K562 (cell line): ENCODE results near the gene FN3KRP. TPM values are rescaled to one million over a fixed set of nuclear protein-coding genes. Genes with fewer than 3 reads are reported as not detected.
A peak's percentile ranks its signal among the peaks of the same experiment; 100 is the strongest.

Experiments used
- BRCA1 ChIP-seq, 2 experiments: fragments of 450-650 bp in 1 of 2; sonication (generic) in 1 of 2; formaldehyde crosslinking in 1 of 2; IDR thresholded peaks; 2 replicates each; pipeline versions ENCODE4 v1.5.0 to v1.6.1; 2017 to 2020; ENCODE audit warnings: mild to moderate bottlenecking in 1 of 2, missing genetic modification reagents in 1 of 2
- DNMT1 ChIP-seq: fragments of 450-650 bp; IDR thresholded peaks from 2 replicates; pipeline ENCODE4 v1.6.1; 2016; ENCODE audit warnings: antibody characterized with exemption, mild to moderate bottlenecking
- DPF2 ChIP-seq: fragments of 450-650 bp; IDR thresholded peaks from 2 replicates; pipeline ENCODE4 v1.6.1; 2016
- HMG20B ChIP-seq: fragments of 250-450 bp; sonication (Bioruptor Pico); IDR thresholded peaks from 2 replicates; pipeline ENCODE4 v1.5.0; 2021; ENCODE audit warnings: mild to moderate bottlenecking
- NCOA2 ChIP-seq, 2 experiments: fragments of 450-650 bp; IDR thresholded peaks; 2 replicates each; pipeline ENCODE4 v1.6.1; 2018; ENCODE audit warnings: mild to moderate bottlenecking in 2 of 2, moderate library complexity in 1 of 2; ENCODE audit not compliant: partially characterized antibody in 2 of 2
- NEUROD1 ChIP-seq: fragments of 150-350 bp; IDR thresholded peaks from 2 replicates; pipeline ENCODE4 v1.6.1; 2014; ENCODE audit warnings: borderline replicate concordance, low read length, low read depth; ENCODE audit not compliant: partially characterized antibody
- NFE2L1 ChIP-seq: fragments of 450-650 bp; IDR thresholded peaks from 2 replicates; pipeline ENCODE4 v1.6.1; 2016; ENCODE audit warnings: missing genetic modification characterization, low read depth, mild to moderate bottlenecking, missing compliant biosample characterization, moderate library complexity, borderline replicate concordance
- PHB ChIP-seq: fragments of 250-450 bp; sonication (Bioruptor Pico); IDR thresholded peaks from 2 replicates; pipeline ENCODE4 v1.5.0; 2021
- PHF20 ChIP-seq: fragments of 450-650 bp; IDR thresholded peaks from 2 replicates; pipeline ENCODE4 v1.6.1; 2018; ENCODE audit not compliant: partially characterized antibody
- PTRF ChIP-seq: fragments of 450-650 bp; IDR thresholded peaks from 2 replicates; pipeline ENCODE4 v1.6.1; 2016; ENCODE audit warnings: mild to moderate bottlenecking, missing genetic modification characterization, missing compliant biosample characterization
- RBM25 ChIP-seq: fragments of 200-400 bp; formaldehyde crosslinking; IDR thresholded peaks from 2 replicates; pipeline ENCODE4 v1.6.1; 2018; ENCODE audit warnings: low read length, low read depth, moderate library complexity; ENCODE audit not compliant: severe bottlenecking
- SRF ChIP-seq, 2 experiments: fragments of 250-450, 450-650 bp in 1 of 2; sonication (Bioruptor Pico) in 1 of 2; sonication (generic) in 1 of 2; formaldehyde crosslinking; IDR thresholded peaks; 2 replicates each; pipeline versions ENCODE4 v1.5.0 to v1.5.1; 2020 to 2022; ENCODE audit warnings: mild to moderate bottlenecking in 1 of 2, missing genetic modification reagents in 1 of 2
- ZNF134 ChIP-seq: fragments of 250-450 bp; sonication (Bioruptor Pico); conservative IDR thresholded peaks from 2 replicates; pipeline ENCODE4 v1.4.0; 2020
- ZNF316 ChIP-seq: fragments of 450-650 bp; IDR thresholded peaks from 2 replicates; pipeline ENCODE4 v1.6.1; 2016
- ZNF75A ChIP-seq: fragments of 450-650 bp; formaldehyde crosslinking; IDR thresholded peaks from 2 replicates; pipeline ENCODE4 v1.4.0; 2020; ENCODE audit warnings: mild to moderate bottlenecking
- polyA plus RNA-seq, 8 experiments: library from polyadenylated mRNA; depleted of rRNA in 4 of 8; stranded (reverse) in 5 of 8; unstranded in 3 of 8; fragments of >200 nt; fragmentation: Nextera tagmentation in 2 of 8; fragmentation: Illumina TruSeq in 1 of 8; extraction: Ambion mirVana in 2 of 8; extraction: Trizol in 1 of 8; gene quantifications; 2 replicates each; pipeline versions ENCODE4 v1.2.1 to v1.2.3, GENCODE V29; 2011 to 2014; ENCODE audit warnings: inconsistent platforms in 1 of 8, missing spikeins in 1 of 8
- total RNA-seq, 7 experiments: library from RNA; depleted of rRNA in 6 of 7; stranded (reverse); fragments of >200 nt in 6 of 7; fragmentation: Illumina TruSeq in 2 of 7; extraction: Trizol in 2 of 7; gene quantifications; 2 replicates each; pipeline versions ENCODE4 v1.2.1 to v1.2.3, GENCODE V29; 2011 to 2021; ENCODE audit warnings: low replicate concordance in 1 of 7
- TF ChIP-seq, protein P1 (sequence below): fragments of 450-650 bp; IDR thresholded peaks from 2 replicates; pipeline ENCODE4 v1.6.1; 2016; ENCODE audit warnings: low read depth, mild to moderate bottlenecking, moderate library complexity
- TF ChIP-seq, protein P2 (sequence below): fragments of 450-650 bp; IDR thresholded peaks from 2 replicates; pipeline ENCODE4 v1.6.1; 2016; ENCODE audit warnings: low read depth
- TF ChIP-seq, protein P3 (sequence below): sonication (generic); formaldehyde crosslinking; IDR thresholded peaks from 2 replicates; pipeline ENCODE4 v1.8.1; 2023; ENCODE audit warnings: mild to moderate bottlenecking, missing genetic modification reagents, moderate library complexity

The FN3KRP gene
- total and polyA plus RNA-seq, 9 of the 15 experiments (the other 6 are each of a cell fraction or from before 2014, with no cell fraction given): 2.0 to 32.1 (median 24.9) TPM

DNA sequence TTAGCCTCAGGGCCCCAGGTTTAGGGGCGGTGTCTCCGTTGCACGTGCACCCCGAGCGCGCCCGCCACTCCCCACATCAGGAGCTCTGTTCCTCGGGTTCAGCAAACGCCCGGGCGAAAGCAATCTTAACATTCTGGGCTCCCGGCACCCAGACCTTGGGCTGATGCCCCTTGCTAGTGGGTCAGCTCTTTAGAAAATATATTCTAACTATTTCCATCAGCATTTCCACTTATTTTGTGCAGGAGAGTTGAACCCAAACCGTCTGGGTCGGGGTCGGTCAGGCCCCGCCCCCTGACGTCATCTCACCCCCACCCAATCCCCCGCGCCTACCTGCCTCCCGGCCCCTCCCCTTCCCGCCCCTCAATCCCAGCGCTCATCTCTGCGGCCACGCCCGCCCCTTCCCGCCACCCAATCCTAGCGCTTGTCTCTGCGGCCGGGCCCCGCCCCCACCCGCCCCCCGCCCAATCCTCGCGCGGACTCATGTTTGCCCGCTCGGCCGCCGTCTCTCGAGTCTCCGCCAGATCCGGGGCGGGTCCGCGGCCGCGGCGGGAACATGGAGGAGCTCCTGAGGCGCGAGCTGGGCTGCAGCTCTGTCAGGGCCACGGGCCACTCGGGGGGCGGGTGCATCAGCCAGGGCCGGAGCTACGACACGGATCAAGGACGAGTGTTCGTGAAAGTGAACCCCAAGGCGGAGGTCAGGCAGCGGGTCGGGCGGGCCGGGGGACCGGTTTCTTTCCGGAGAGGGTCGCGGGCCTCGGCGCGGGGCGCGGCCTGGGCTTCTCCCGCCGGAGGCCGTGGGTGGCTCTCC lies at the start of gene FN3KRP (continued):
- TF ChIP-seq NFE2L1 (tag) (no peak), ZNF75A (CRISPR knock-in tag) (no peak), SRF (CRISPR knock-in tag; IDR thresholded peaks at IDR 0.05) (no peak), DPF2 (no peak), PTRF (tag) (no peak), NCOA2 (IDR thresholded peaks at IDR 0.05; ENCODE audit: partially characterized antibody in 2 of 2) (no peak), NEUROD1 (peak; percentile 9), HMG20B (no peak), ZNF316 (no peak), ZNF134 (CRISPR knock-in tag) (no peak), PHF20 (peak; percentile 67), DNMT1 (no peak), PHB (CRISPR knock-in tag) (no peak), RBM25 (no peak), BRCA1 (IDR thresholded peaks at IDR 0.05) (no peak), BRCA1 (CRISPR knock-in tag; IDR thresholded peaks at IDR 0.05) (no peak)
- TF ChIP-seq, protein P1, sequence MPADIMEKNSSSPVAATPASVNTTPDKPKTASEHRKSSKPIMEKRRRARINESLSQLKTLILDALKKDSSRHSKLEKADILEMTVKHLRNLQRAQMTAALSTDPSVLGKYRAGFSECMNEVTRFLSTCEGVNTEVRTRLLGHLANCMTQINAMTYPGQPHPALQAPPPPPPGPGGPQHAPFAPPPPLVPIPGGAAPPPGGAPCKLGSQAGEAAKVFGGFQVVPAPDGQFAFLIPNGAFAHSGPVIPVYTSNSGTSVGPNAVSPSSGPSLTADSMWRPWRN: no peak
- TF ChIP-seq, protein P2, sequence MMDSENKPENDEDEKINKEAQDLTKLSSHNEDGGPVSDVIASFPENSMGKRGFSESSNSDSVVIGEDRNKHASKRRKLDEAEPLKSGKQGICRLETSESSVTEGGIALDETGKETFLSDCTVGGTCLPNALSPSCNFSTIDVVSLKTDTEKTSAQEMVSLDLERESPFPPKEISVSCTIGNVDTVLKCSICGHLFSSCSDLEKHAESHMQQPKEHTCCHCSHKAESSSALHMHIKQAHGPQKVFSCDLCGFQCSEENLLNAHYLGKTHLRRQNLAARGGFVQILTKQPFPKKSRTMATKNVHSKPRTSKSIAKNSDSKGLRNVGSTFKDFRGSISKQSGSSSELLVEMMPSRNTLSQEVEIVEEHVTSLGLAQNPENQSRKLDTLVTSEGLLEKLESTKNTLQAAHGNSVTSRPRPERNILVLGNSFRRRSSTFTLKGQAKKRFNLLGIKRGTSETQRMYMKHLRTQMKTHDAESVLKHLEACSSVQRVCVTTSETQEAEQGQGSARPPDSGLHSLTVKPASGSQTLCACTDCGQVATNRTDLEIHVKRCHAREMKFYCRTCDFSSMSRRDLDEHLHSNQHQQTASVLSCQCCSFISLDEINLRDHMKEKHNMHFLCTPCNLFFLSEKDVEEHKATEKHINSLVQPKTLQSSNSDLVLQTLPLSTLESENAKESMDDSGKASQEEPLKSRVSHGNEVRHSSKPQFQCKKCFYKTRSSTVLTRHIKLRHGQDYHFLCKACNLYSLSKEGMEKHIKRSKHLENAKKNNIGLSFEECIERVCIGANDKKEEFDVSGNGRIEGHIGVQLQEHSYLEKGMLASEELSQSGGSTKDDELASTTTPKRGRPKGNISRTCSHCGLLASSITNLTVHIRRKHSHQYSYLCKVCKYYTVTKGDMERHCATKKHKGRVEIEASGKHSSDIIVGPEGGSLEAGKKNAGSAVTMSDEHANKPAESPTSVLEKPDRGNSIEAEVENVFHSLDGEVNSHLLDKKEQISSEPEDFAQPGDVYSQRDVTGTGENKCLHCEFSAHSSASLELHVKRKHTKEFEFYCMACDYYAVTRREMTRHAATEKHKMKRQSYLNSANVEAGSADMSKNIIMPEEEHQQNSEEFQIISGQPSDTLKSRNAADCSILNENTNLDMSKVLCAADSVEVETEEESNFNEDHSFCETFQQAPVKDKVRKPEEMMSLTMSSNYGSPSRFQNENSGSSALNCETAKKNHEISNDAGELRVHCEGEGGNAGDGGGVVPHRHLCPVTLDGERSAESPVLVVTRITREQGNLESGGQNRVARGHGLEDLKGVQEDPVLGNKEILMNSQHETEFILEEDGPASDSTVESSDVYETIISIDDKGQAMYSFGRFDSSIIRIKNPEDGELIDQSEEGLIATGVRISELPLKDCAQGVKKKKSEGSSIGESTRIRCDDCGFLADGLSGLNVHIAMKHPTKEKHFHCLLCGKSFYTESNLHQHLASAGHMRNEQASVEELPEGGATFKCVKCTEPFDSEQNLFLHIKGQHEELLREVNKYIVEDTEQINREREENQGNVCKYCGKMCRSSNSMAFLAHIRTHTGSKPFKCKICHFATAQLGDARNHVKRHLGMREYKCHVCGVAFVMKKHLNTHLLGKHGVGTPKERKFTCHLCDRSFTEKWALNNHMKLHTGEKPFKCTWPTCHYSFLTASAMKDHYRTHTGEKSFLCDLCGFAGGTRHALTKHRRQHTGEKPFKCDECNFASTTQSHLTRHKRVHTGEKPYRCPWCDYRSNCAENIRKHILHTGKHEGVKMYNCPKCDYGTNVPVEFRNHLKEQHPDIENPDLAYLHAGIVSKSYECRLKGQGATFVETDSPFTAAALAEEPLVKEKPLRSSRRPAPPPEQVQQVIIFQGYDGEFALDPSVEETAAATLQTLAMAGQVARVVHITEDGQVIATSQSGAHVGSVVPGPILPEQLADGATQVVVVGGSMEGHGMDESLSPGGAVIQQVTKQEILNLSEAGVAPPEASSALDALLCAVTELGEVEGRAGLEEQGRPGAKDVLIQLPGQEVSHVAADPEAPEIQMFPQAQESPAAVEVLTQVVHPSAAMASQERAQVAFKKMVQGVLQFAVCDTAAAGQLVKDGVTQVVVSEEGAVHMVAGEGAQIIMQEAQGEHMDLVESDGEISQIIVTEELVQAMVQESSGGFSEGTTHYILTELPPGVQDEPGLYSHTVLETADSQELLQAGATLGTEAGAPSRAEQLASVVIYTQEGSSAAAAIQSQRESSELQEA: peak; percentile 88
- TF ChIP-seq, protein P3, sequence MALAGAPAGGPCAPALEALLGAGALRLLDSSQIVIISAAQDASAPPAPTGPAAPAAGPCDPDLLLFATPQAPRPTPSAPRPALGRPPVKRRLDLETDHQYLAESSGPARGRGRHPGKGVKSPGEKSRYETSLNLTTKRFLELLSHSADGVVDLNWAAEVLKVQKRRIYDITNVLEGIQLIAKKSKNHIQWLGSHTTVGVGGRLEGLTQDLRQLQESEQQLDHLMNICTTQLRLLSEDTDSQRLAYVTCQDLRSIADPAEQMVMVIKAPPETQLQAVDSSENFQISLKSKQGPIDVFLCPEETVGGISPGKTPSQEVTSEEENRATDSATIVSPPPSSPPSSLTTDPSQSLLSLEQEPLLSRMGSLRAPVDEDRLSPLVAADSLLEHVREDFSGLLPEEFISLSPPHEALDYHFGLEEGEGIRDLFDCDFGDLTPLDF: peak; percentile 41; the same call in 1 of the 2 replicates
